ENCODE data around the gene C2. TPM values are rescaled to one million over a fixed set of nuclear protein-coding genes. Genes with fewer than 3 reads are reported as not detected.
"Not testable (repeated sequence)": the region's sequence is repeated elsewhere in the genome, so short reads cannot be mapped to it uniquely, and the experiment has no call there.

C2 gene
- total RNA-seq, 1 donor from 2014 or later = 8.4 TPM

GRCh38 chr6:31920811-31921210 lies 6.7 kb upstream of the C2 start:
- H3K36me3 ChIP-seq (ENCODE audit: control insufficient read depth in 3 of 3, insufficient read depth in 3 of 3, low read length in 3 of 3) = no peaks in the 10 kb centered on the region
- H3K9ac ChIP-seq (ENCODE audit: low read depth in 1 of 3, low read length in 3 of 3) = no peak overlapping the region
- no peaks in the 10 kb centered on the region for H3K9me3 ChIP-seq (ENCODE audit: control insufficient read depth in 3 of 3, low read length in 3 of 3)

GRCh38 chr6:31922942-31923341 lies 4.6 kb upstream of the C2 start:
- no peak overlapping the region for H3K4me3 ChIP-seq (ENCODE audit: low read length in 3 of 3)
- H3K27me3 ChIP-seq (ENCODE audit: control insufficient read depth in 3 of 3, insufficient read depth in 3 of 3, low read length in 3 of 3) = no peaks in the 10 kb centered on the region
- no peaks in the 10 kb centered on the region for H3K4me1 ChIP-seq (ENCODE audit: control insufficient read depth in 3 of 3, insufficient read depth in 3 of 3, low read length in 3 of 3)
- no peak overlapping the region for H3K9ac ChIP-seq (ENCODE audit: low read depth in 1 of 3, low read length in 3 of 3)
- no peaks in the 10 kb centered on the region for H3K9me3 ChIP-seq (ENCODE audit: control insufficient read depth in 3 of 3, low read length in 3 of 3)
- no peaks in the 10 kb centered on the region for H3K36me3 ChIP-seq (ENCODE audit: control insufficient read depth in 3 of 3, insufficient read depth in 3 of 3, low read length in 3 of 3)
- no peak overlapping the region for H3K27ac ChIP-seq (ENCODE audit: low read depth, low read length)

More at GRCh38 chr6:31920811-31921210, 6.7 kb upstream of the C2 start:
- H3K27ac ChIP-seq (ENCODE audit: low read depth, low read length) = no peak overlapping the region
- H3K4me1 ChIP-seq (ENCODE audit: control insufficient read depth in 3 of 3, insufficient read depth in 3 of 3, low read length in 3 of 3) = no peaks in the 10 kb centered on the region
- no peak overlapping the region for H3K4me3 ChIP-seq (ENCODE audit: low read length in 3 of 3)
- no peaks in the 10 kb centered on the region for H3K27me3 ChIP-seq (ENCODE audit: control insufficient read depth in 3 of 3, insufficient read depth in 3 of 3, low read length in 3 of 3)

- Histone ChIP-seq H3K4me3 (ENCODE audit: low read length in 3 of 3) (peak overlapping the region in 2 of 3 donors; percentile 43 to 52), H3K9me3 (ENCODE audit: control insufficient read depth in 3 of 3, low read length in 3 of 3) (no peaks in the 10 kb centered on the region), H3K36me3 (ENCODE audit: control insufficient read depth in 3 of 3, insufficient read depth in 3 of 3, low read length in 3 of 3) (no peaks in the 10 kb centered on the region), H3K27ac (ENCODE audit: low read depth, low read length) (no peak overlapping the region), H3K4me1 (ENCODE audit: control insufficient read depth in 3 of 3, insufficient read depth in 3 of 3, low read length in 3 of 3) (no peaks in the 10 kb centered on the region), H3K9ac (ENCODE audit: low read depth in 1 of 3, low read length in 3 of 3) (peak overlapping the region in 2 of 3 donors; percentile 32 to 45), H3K27me3 (ENCODE audit: control insufficient read depth in 3 of 3, insufficient read depth in 3 of 3, low read length in 3 of 3) (peaks cover 0 to 10% (median 3%) of the 10 kb centered on the region in 3 donors)
Observed at GRCh38 chr6:31927863-31928671, 550 bp downstream of the C2 start.

GRCh38 chr6:31928672-31928939 lies 1.1 kb downstream of the C2 start:
- Histone ChIP-seq H3K9me3 (ENCODE audit: control insufficient read depth in 3 of 3, low read length in 3 of 3) (no peaks in the 10 kb centered on the region), H3K4me3 (ENCODE audit: low read length in 3 of 3) (peak overlapping the region in 1 of 3 donors; percentile 14), H3K36me3 (ENCODE audit: control insufficient read depth in 3 of 3, insufficient read depth in 3 of 3, low read length in 3 of 3) (no peaks in the 10 kb centered on the region), H3K4me1 (ENCODE audit: control insufficient read depth in 3 of 3, insufficient read depth in 3 of 3, low read length in 3 of 3) (no peaks in the 10 kb centered on the region), H3K27ac (ENCODE audit: low read depth, low read length) (no peak overlapping the region), H3K27me3 (ENCODE audit: control insufficient read depth in 3 of 3, insufficient read depth in 3 of 3, low read length in 3 of 3) (peaks cover 0 to 10% (median 3%) of the 10 kb centered on the region in 3 donors), H3K9ac (ENCODE audit: low read depth in 1 of 3, low read length in 3 of 3) (no peak overlapping the region)

- Histone ChIP-seq H3K9me3 (ENCODE audit: control insufficient read depth in 3 of 3, low read length in 3 of 3) (no peaks in the 10 kb centered on the region), H3K36me3 (ENCODE audit: control insufficient read depth in 3 of 3, insufficient read depth in 3 of 3, low read length in 3 of 3) (no peaks in the 10 kb centered on the region), H3K27me3 (ENCODE audit: control insufficient read depth in 3 of 3, insufficient read depth in 3 of 3, low read length in 3 of 3) (peaks cover 0 to 10% (median 3%) of the 10 kb centered on the region in 3 donors), H3K4me3 (ENCODE audit: low read length in 3 of 3) (no peak overlapping the region), H3K9ac (ENCODE audit: low read depth in 1 of 3, low read length in 3 of 3) (no peak overlapping the region), H3K4me1 (ENCODE audit: control insufficient read depth in 3 of 3, insufficient read depth in 3 of 3, low read length in 3 of 3) (no peaks in the 10 kb centered on the region), H3K27ac (ENCODE audit: low read depth, low read length) (no peak overlapping the region)
Observed at GRCh38 chr6:31930962-31931361, 3.4 kb downstream of the C2 start.

- not testable (repeated sequence) for H3K9ac ChIP-seq (ENCODE audit: low read depth in 1 of 3, low read length in 3 of 3); H3K27me3 ChIP-seq (ENCODE audit: control insufficient read depth in 3 of 3, insufficient read depth in 3 of 3, low read length in 3 of 3); H3K4me3 ChIP-seq (ENCODE audit: low read length in 3 of 3); H3K27ac ChIP-seq (ENCODE audit: low read depth, low read length); H3K36me3 ChIP-seq (ENCODE audit: control insufficient read depth in 3 of 3, insufficient read depth in 3 of 3, low read length in 3 of 3); H3K9me3 ChIP-seq (ENCODE audit: control insufficient read depth in 3 of 3, low read length in 3 of 3); H3K4me1 ChIP-seq (ENCODE audit: control insufficient read depth in 3 of 3, insufficient read depth in 3 of 3, low read length in 3 of 3)
Observed at GRCh38 chr6:31932137-31932536, 4.6 kb downstream of the C2 start.

- Histone ChIP-seq H3K9me3 (ENCODE audit: control insufficient read depth in 3 of 3, low read length in 3 of 3) (no peaks in the 10 kb centered on the region), H3K36me3 (ENCODE audit: control insufficient read depth in 3 of 3, insufficient read depth in 3 of 3, low read length in 3 of 3) (no peaks in the 10 kb centered on the region)
Observed at GRCh38 chr6:31933537-31933936, 6.0 kb downstream of the C2 start.

GRCh38 chr6:31935021-31935420 lies 7.5 kb downstream of the C2 start:
- H3K4me1 ChIP-seq (ENCODE audit: control insufficient read depth in 3 of 3, insufficient read depth in 3 of 3, low read length in 3 of 3) = no peaks in the 10 kb centered on the region
- H3K4me3 ChIP-seq (ENCODE audit: low read length in 3 of 3) = no peak overlapping the region
- H3K27ac ChIP-seq (ENCODE audit: low read depth, low read length) = no peak overlapping the region
- H3K9ac ChIP-seq (ENCODE audit: low read depth in 1 of 3, low read length in 3 of 3) = no peak overlapping the region
- H3K36me3 ChIP-seq (ENCODE audit: control insufficient read depth in 3 of 3, insufficient read depth in 3 of 3, low read length in 3 of 3) = no peaks in the 10 kb centered on the region
- H3K27me3 ChIP-seq (ENCODE audit: control insufficient read depth in 3 of 3, insufficient read depth in 3 of 3, low read length in 3 of 3) = peaks cover 0 to 4% (median 0%) of the 10 kb centered on the region in 3 donors
- no peaks in the 10 kb centered on the region for H3K9me3 ChIP-seq (ENCODE audit: control insufficient read depth in 3 of 3, low read length in 3 of 3)

More at GRCh38 chr6:31933537-31933936, 6.0 kb downstream of the C2 start:
- H3K27me3 ChIP-seq (ENCODE audit: control insufficient read depth in 3 of 3, insufficient read depth in 3 of 3, low read length in 3 of 3) = peaks cover 0 to 6% (median 0%) of the 10 kb centered on the region in 3 donors
- H3K27ac ChIP-seq (ENCODE audit: low read depth, low read length) = no peak overlapping the region
- H3K4me3 ChIP-seq (ENCODE audit: low read length in 3 of 3) = no peak overlapping the region
- H3K4me1 ChIP-seq (ENCODE audit: control insufficient read depth in 3 of 3, insufficient read depth in 3 of 3, low read length in 3 of 3) = no peaks in the 10 kb centered on the region
- H3K9ac ChIP-seq (ENCODE audit: low read depth in 1 of 3, low read length in 3 of 3) = no peak overlapping the region

- Histone ChIP-seq H3K4me3 (ENCODE audit: low read length in 3 of 3) (no peak overlapping the region), H3K27me3 (ENCODE audit: control insufficient read depth in 3 of 3, insufficient read depth in 3 of 3, low read length in 3 of 3) (no peaks in the 10 kb centered on the region), H3K9me3 (ENCODE audit: control insufficient read depth in 3 of 3, low read length in 3 of 3) (no peaks in the 10 kb centered on the region), H3K36me3 (ENCODE audit: control insufficient read depth in 3 of 3, insufficient read depth in 3 of 3, low read length in 3 of 3) (no peaks in the 10 kb centered on the region), H3K9ac (ENCODE audit: low read depth in 1 of 3, low read length in 3 of 3) (no peak overlapping the region), H3K4me1 (ENCODE audit: control insufficient read depth in 3 of 3, insufficient read depth in 3 of 3, low read length in 3 of 3) (no peaks in the 10 kb centered on the region), H3K27ac (ENCODE audit: low read depth, low read length) (no peak overlapping the region)
Observed at GRCh38 chr6:31935823-31936222, 8.3 kb downstream of the C2 start.

GRCh38 chr6:31940256-31940664 lies 12.7 kb downstream of the C2 start:
- no peaks in the 10 kb centered on the region for H3K36me3 ChIP-seq (ENCODE audit: control insufficient read depth in 3 of 3, insufficient read depth in 3 of 3, low read length in 3 of 3)
- H3K9me3 ChIP-seq (ENCODE audit: control insufficient read depth in 3 of 3, low read length in 3 of 3) = no peaks in the 10 kb centered on the region
- H3K27ac ChIP-seq (ENCODE audit: low read depth, low read length) = no peak overlapping the region
- H3K4me3 ChIP-seq (ENCODE audit: low read length in 3 of 3) = no peak overlapping the region
- peaks cover 2 to 7% (median 4%) of the 10 kb centered on the region in 3 donors for H3K4me1 ChIP-seq (ENCODE audit: control insufficient read depth in 3 of 3, insufficient read depth in 3 of 3, low read length in 3 of 3)
- peaks cover 11 to 18% (median 18%) of the 10 kb centered on the region in 3 donors for H3K27me3 ChIP-seq (ENCODE audit: control insufficient read depth in 3 of 3, insufficient read depth in 3 of 3, low read length in 3 of 3)
- H3K9ac ChIP-seq (ENCODE audit: low read depth in 1 of 3, low read length in 3 of 3) = no peak overlapping the region

All from skeletal muscle tissue (tissue), 4 donors.